Stomach (tissue), 9 donors: ENCODE measurements around the gene WDR1. TPM values are rescaled to one million over a fixed set of nuclear protein-coding genes. Genes with fewer than 3 reads are reported as not detected.
A peak's percentile ranks its signal among the peaks of the same experiment; 100 is the strongest.

Experiments
- DNase-seq, 2 donors: peaks; one replicate each; pipeline versions ENCODE4 v3.0.0 to v3.0.0-alpha.2; 2013 to 2019
- H3K27ac ChIP-seq, 5 donors: fragments of 200-600 bp in 4 of 5; sonication (generic) in 4 of 5; one replicate each; pipeline ENCODE4 v1.5.1; 2013 to 2019; ENCODE audit warnings: mild to moderate bottlenecking in 1 of 5, moderate library complexity in 1 of 5
- H3K27me3 ChIP-seq, 3 donors: fragments of 200-600 bp; sonication (generic); one replicate each; pipeline ENCODE4 v1.5.1; 2017 to 2019; ENCODE audit warnings: mixed run types in 1 of 3
- H3K36me3 ChIP-seq, 4 donors: fragments of 200-600 bp; sonication (generic); 1 replicate in 3 of 4; 2 replicates in 1 of 4; pipeline ENCODE4 v1.5.1; 2016 to 2019
- H3K4me1 ChIP-seq, 4 donors: fragments of 200-600 bp; sonication (generic); one replicate each; pipeline ENCODE4 v1.5.1; 2016 to 2019
- H3K4me3 ChIP-seq, 4 donors: fragments of 200-600 bp; sonication (generic) in 3 of 4; one replicate each; pipeline ENCODE4 v1.5.1; 2016 to 2019; ENCODE audit warnings: mild to moderate bottlenecking in 1 of 4
- H3K9me3 ChIP-seq, 4 donors: fragments of 200-600 bp; sonication (generic); one replicate each; pipeline ENCODE4 v1.5.1; 2016 to 2019
- CTCF ChIP-seq, 7 experiments: fragments of 450-650 bp in 4 of 7; fragments of 200-600 bp in 3 of 7; sonication (generic) in 3 of 7; IDR thresholded peaks; one replicate each; pipeline ENCODE4 v1.5.1; 2016 to 2019; ENCODE audit warnings: antibody characterized with exemption in 7 of 7, control low read depth in 2 of 7, mild to moderate bottlenecking in 1 of 7
- EP300 ChIP-seq: sonication (generic); formaldehyde crosslinking; IDR thresholded peaks from one replicate; pipeline ENCODE4 v1.6.1; 2017; ENCODE audit warnings: antibody characterized with exemption
- POLR2A ChIP-seq, 4 donors: fragments of 450-650 bp; IDR thresholded peaks; one replicate each; pipeline ENCODE4 v1.6.1; 2016; ENCODE audit warnings: antibody characterized with exemption in 4 of 4, control low read depth in 2 of 4, mild to moderate bottlenecking in 1 of 4, moderate library complexity in 1 of 4
- POLR2AphosphoS5 ChIP-seq, 3 donors: sonication (generic); formaldehyde crosslinking; IDR thresholded peaks; one replicate each; pipeline ENCODE4 v1.6.1; 2016; ENCODE audit warnings: antibody characterized with exemption in 3 of 3
- WGBS, 5 donors: extraction: QIAGEN DNeasy Blood & Tissue Kit in 3 of 5; methylation state at CpG; one replicate each; pipeline versions ENCODE4 v1.1.5 to v1.1.7; 2013 to 2018; 5-methylcytosine and 5-hydroxymethylcytosine counted together
- intact Hi-C: fragments of 100-400 bp; cut with DNase I; formaldehyde crosslinking; loops from one replicate; pipeline ENCODE4 v1.15.1; 2023; ENCODE audit warnings: low total_unique reads
- polyA plus RNA-seq, 3 donors: library from polyadenylated mRNA; stranded (reverse); fragments of 200-250 nt; gene quantifications; one replicate each; pipeline ENCODE4 v1.2.3, GENCODE V29; 2013
- total RNA-seq, 5 donors: library from RNA; depleted of rRNA; stranded (reverse); fragments of >200 nt; gene quantifications; one replicate each; pipeline versions ENCODE4 v1.1.0 to v1.2.3, GENCODE V29; 2014 to 2016
- donor health status: healthy with polysubstance abuse.
- donor health status: Bipolar disorder and iron deficiency.
- donor health status: healthy.

Gene WDR1
- total and polyA plus RNA-seq, 8 donors, result 52.4 to 167 (median 110) TPM

GRCh38 chr4:10096201-10096977 is 20.2 kb downstream of the WDR1 start:
- intact Hi-C loops, result no loop called here
- H3K4me1 ChIP-seq, result peaks cover 50 to 99% (median 73%) of the 10 kb centered on the region in 4 donors

GRCh38 chr4:10095296-10095991 is 21.2 kb downstream of the WDR1 start:
- intact Hi-C loops, result no loop called here
- Histone ChIP-seq H3K27ac (peak overlapping the region; percentile 52 to 79 (median 75)), H3K36me3 (peaks cover 75 to 100% (median 96%) of the 10 kb centered on the region in 4 donors), H3K27me3 (no peaks in the 10 kb centered on the region), H3K9me3 (no peaks in the 10 kb centered on the region), H3K4me3 (no peak overlapping the region), H3K4me1 (peaks cover 52 to 98% (median 75%) of the 10 kb centered on the region in 4 donors)
- DNase-seq, result no peak
- 77 to 85% (median 81%) methylated on average over 11 to 13 of the region's 13 CpGs for WGBS, 5 donors
- TF ChIP-seq POLR2AphosphoS5 (IDR thresholded peaks at IDR 0.05) (no peak), EP300 (no peak), POLR2A (IDR thresholded peaks at IDR 0.05) (no peak), CTCF (IDR thresholded peaks at IDR 0.05) (no peak)

More at GRCh38 chr4:10096201-10096977, 20.2 kb downstream of the WDR1 start:
- DNase-seq, result peak; percentile 63 to 80
- 41 to 63% (median 54%) methylated on average over 14 to 17 of the region's 17 CpGs for WGBS, 5 donors
- peak overlapping the region; percentile 63 to 79 (median 75) for H3K27ac ChIP-seq
- TF ChIP-seq POLR2A (IDR thresholded peaks at IDR 0.05) (no peak), EP300 (no peak), POLR2AphosphoS5 (IDR thresholded peaks at IDR 0.05) (peak in 2 of 3 donors; percentile 14 to 41), CTCF (IDR thresholded peaks at IDR 0.05) (no peak)
- no peaks in the 10 kb centered on the region for H3K9me3 ChIP-seq
- peaks cover 68 to 100% (median 95%) of the 10 kb centered on the region in 4 donors for H3K36me3 ChIP-seq
- no peaks in the 10 kb centered on the region for H3K27me3 ChIP-seq
- no peak overlapping the region for H3K4me3 ChIP-seq

GRCh38 chr4:10094841-10095240 is 21.8 kb downstream of the WDR1 start:
- no peaks in the 10 kb centered on the region for H3K27me3 ChIP-seq
- H3K4me3 ChIP-seq, result no peak overlapping the region
- intact Hi-C loops, result no loop called here
- no peak for DNase-seq
- H3K36me3 ChIP-seq, result peaks cover 80 to 100% (median 96%) of the 10 kb centered on the region in 4 donors
- no peaks in the 10 kb centered on the region for H3K9me3 ChIP-seq
- WGBS, 5 donors, result 68 to 95% (median 86%) methylated on average over 5 to 13 of the region's 13 CpGs
- H3K4me1 ChIP-seq, result peaks cover 58 to 98% (median 77%) of the 10 kb centered on the region in 4 donors
- H3K27ac ChIP-seq, result peak overlapping the region in 4 of 5 donors; percentile 74 to 79 (median 76)
- no peak for TF ChIP-seq POLR2AphosphoS5 (IDR thresholded peaks at IDR 0.05)
- no peak for TF ChIP-seq POLR2A (IDR thresholded peaks at IDR 0.05)
- no peak for TF ChIP-seq EP300
- no peak for TF ChIP-seq CTCF (IDR thresholded peaks at IDR 0.05)

GRCh38 chr4:10093801-10094552 is 22.6 kb downstream of the WDR1 start:
- Histone ChIP-seq H3K9me3 (no peaks in the 10 kb centered on the region), H3K4me3 (no peak overlapping the region), H3K4me1 (peaks cover 61 to 99% (median 77%) of the 10 kb centered on the region in 4 donors), H3K27ac (peak overlapping the region; percentile 34 to 79 (median 75)), H3K36me3 (peaks cover 74 to 100% (median 95%) of the 10 kb centered on the region in 4 donors), H3K27me3 (no peaks in the 10 kb centered on the region)
- intact Hi-C loops, result no loop called here
- 59 to 72% (median 62%) methylated on average over 12 of the region's 12 CpGs for WGBS, 5 donors
- TF ChIP-seq EP300 (no peak), CTCF (IDR thresholded peaks at IDR 0.05) (no peak), POLR2A (IDR thresholded peaks at IDR 0.05) (no peak), POLR2AphosphoS5 (IDR thresholded peaks at IDR 0.05) (peak in 2 of 3 donors; percentile 21 to 44)
- peak in 1 of 2 donors; percentile 62 for DNase-seq
